ENCODE results near the gene SUPV3L1.

GRCh38 chr10:69242852-69243212 lies 62.8 kb downstream of the SUPV3L1 start:
- TF ChIP-seq CTCF (conservative IDR thresholded peaks at IDR 0.05; ENCODE audit: low read length) (no peak), EZH2phosphoT487 (IDR thresholded peaks at IDR 0.05; ENCODE audit: borderline replicate concordance, low read depth, low read length) (no peak)

Data from OCI-LY7 (cell line).